KBM-7 (cell line): Measurements from ENCODE around the gene TSPO.

Experiments
- DNase-seq: peaks from one replicate; pipeline ENCODE4 v3.0.0-alpha.2; 2015
- in situ Hi-C: fragments of 300-500 bp; cut with MboI; formaldehyde crosslinking; loops from 2 replicates; pipeline ENCODE4 v1.14.3; 2020; ENCODE audit warnings: low sequenced_read_pairs, low pct_unique_long_range_greater_than_20kb, mixed read lengths

TSPO gene

DNA sequence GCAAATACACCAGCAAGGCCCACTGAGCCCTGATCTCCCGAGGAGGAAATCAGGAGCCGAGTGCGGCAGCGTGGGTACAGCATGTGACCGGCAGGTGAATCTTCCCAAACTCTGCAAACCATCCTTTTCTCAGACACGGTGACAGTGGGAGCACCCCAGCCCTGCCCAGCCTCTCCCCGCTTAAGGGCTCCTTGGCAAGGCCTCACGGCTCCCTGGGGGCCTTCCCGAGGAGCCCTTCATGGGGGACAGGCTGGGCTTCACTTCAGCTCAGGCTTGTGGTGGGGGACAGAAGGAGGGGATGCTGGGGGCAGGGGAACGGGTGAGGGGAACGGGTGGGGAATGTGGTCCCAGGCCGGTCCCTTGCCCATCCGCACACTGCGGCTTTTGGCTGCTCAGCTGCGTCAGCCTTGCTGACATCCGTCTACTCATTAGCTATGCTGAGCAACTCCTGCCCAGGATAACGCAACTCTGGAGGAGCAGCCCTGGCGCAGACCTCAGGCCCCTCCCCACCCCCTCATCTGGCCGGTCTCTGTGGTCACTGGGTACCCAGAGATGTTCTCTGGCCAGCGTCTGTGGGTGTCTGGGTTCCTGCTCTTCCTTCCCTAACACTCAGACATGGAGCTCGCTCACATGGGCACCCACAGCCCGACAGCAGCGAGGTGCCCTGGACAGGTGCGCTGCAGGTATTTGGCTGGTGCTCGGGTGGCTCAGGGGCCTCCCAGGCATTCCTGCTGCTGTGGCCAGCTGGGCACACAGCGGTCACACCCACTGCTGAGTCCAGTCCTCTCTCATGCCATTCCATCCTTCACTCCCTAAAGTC lies 57.6 kb downstream of the TSPO start:
- DNase-seq = no peak
- in situ Hi-C loops = no loop called here

DNA sequence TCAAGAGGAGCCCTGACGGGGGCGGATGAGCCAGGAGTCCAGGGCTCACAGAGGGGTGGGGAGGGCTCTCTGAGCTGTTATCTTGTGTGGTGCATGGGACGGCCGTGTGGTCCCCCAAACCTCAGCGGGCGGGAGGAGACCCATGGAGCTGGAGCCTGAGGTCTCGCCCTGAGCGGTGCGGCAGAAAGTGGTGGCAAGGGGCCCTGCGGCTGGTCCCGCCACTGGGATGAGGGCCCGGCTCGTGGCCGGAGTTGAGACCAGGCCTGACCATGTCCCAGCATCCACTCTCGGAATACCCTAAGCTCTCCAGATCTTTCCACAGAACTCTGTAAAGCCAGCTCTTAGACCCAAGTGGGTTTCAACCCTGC lies 58.1 kb downstream of the TSPO start:
- DNase-seq = no peak
- in situ Hi-C loops = no loop called here

DNA sequence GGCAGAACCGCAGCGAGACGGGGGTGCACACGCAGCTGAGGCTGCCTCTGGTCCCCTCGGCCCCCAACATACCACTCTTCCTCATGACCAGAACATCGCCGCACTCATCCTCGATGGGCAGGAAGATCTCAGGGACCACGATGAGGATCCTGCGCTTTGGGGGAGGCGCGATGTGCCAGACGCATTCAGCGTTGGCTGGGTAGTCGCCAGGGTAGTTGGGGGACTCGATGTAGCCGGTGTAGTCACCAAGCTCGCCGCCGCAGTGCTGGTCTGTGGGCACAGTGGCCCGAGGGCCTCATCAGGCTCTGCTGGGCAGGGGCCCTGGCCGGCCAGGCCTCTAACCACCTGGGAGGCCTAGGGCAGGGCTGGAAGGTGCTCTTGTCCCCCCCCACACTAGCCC lies 58.6 kb downstream of the TSPO start:
- DNase-seq = no peak
- in situ Hi-C loops = no loop called here

DNA sequence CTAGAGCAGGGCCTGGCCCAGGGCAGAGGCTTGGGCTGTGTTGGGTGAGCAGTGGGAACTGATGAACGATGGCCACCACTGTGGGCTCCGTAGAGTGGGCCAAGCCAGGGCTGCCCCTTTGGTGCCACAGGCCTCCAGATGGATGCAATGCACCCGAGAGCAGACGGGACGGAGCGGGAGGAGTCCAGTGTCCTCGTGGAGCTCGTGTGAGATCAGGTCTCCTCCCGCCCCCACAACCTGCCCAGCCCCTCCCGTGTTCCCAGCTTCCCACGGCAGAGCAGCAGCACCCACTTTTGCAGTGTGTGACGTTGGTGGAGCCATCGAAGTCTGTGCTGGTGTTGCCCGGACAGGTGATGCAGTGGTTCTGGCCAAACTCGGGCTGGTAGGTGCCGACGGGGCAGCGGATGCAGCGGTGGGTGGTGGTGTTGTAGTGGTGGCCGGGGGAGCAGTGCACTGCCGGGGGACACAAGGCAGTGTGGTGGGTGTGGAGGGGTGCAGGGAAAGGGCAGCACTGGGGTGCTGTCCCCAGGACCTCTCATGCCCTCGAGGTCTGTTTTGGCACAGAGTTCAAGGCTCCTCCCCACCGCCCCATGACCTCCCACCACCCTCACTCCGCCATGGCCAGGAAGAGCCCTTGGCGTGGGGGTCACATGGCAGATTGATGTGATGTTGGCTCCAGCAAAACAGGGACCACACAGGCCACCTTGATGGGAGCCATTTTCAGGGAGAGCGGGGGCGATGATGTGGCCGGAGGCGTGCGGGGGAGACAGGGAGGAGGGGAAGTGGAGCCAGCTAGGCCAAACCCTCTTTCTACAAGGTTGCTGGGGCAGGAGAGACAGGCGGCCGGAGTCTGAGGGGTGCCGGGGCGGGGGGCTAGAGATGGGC lies 59.5 kb downstream of the TSPO start:
- DNase-seq = no peak
- in situ Hi-C loops = no loop called here

DNA sequence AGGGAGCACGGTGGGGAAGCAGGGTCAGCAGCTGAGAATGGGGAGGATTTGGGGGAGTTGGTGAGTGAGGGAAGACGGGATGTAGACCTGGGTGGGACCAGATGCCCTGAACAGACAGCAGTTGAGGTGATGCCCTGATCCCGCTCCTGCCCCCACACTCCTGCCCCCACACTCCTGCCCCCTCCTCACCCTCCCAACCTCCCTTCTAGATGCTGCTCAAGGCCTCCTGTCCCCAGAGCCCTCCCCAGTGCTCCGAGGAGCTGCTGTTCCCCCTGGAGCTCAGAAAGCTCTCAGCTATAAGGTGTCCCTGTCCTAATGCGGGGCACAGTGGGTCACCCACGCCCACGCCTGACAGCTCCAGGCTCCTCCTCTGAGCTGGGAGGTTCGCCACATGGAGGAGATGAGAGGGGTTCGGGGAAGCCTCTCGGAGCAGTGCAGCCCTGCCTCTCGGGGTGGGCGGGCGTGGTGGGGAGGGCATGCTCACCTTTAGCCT lies 60.6 kb downstream of the TSPO start:
- in situ Hi-C loops = no loop called here
- DNase-seq = no peak

DNA sequence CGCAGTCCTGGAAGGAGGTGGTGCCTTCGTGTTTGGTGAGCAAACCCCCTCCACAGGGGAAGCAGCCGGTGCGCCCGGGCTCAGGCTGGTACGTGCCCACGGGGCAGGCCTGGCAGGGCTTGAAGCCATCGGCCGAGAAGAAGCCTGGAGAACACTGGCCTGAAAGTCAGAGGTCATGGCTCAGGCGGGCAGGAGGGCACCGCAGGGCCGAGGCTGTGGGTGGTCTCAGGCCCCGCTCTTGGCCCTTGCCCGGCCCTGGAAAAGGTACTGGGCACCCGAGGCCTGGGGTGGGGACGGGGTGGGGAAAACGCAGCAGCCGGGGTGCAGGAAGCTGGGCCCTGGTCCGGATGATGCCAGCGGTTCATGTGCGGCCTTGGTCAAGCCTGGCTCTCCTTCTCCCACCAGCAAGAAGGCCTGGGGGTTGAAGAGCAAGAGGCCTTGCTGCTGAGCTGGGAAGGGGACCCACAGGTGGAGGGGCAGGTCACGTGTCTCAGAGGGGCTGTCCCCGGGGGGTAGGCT lies 61.1 kb downstream of the TSPO start:
- in situ Hi-C loops = no loop called here
- no peak for DNase-seq
